HEK293 (cell line): Measurements from ENCODE around the gene PCMT1.

Experiments
- CTCF ChIA-PET: fragments of 350-600 bp; formaldehyde crosslinking; extraction: SDS; loops from one replicate; lab custom pipeline; 2021; ENCODE audit warnings: antibody characterized with exemption; lab: Yijun Ruan, JAX
- POLR2A ChIA-PET: fragments of 300-600 bp; formaldehyde crosslinking; extraction: SDS; loops from one replicate; lab custom pipeline; 2020; ENCODE audit warnings: antibody characterized with exemption, inconsistent platforms; lab: Yijun Ruan, JAX
- H3K27ac ChIP-seq: fragments of 200-500 bp; sonication (Bioruptor generic); 2 replicates; pipeline ENCODE4 v1.5.1; 2014; ENCODE audit warnings: low read depth, low read length, control low read depth, inconsistent platforms; ENCODE audit errors: extremely low read depth
- H3K36me3 ChIP-seq, 2 experiments: fragments of 200-500 bp in 1 of 2; sonication (Bioruptor generic) in 1 of 2; 1 replicate in 1 of 2; 2 replicates in 1 of 2; pipeline ENCODE4 v1.5.1; 2014 to 2017; ENCODE audit warnings: inconsistent platforms in 2 of 2, low read length in 2 of 2; ENCODE audit not compliant: control insufficient read depth in 2 of 2, insufficient read depth in 1 of 2
- H3K4me1 ChIP-seq: fragments of 200-500 bp; sonication (Bioruptor generic); 2 replicates; pipeline ENCODE4 v1.5.1; 2014; ENCODE audit warnings: mild to moderate bottlenecking, low read length, inconsistent platforms; ENCODE audit not compliant: control insufficient read depth, insufficient read depth
- H3K4me3 ChIP-seq: 2 replicates; pipeline ENCODE4 v1.5.1; 2011; ENCODE audit warnings: low read depth, mild to moderate bottlenecking, control low read depth, low read length, moderate library complexity
- H3K9me3 ChIP-seq: fragments of 200-500 bp; sonication (Bioruptor generic); 2 replicates; pipeline ENCODE4 v1.5.1; 2014; ENCODE audit warnings: low read depth, low read length, inconsistent platforms; ENCODE audit not compliant: control insufficient read depth, insufficient read depth
- HOXD13 ChIP-seq: sonication (generic); formaldehyde crosslinking; IDR thresholded peaks from 2 replicates; pipeline ENCODE4 v1.8.0; 2022; ENCODE audit warnings: missing genetic modification reagents, borderline replicate concordance
- KLF1 ChIP-seq: fragments of 450-650 bp; formaldehyde crosslinking; IDR thresholded peaks from 2 replicates; pipeline ENCODE4 v1.5.1; 2016; ENCODE audit warnings: missing biosample characterization, missing genetic modification characterization
- MYNN ChIP-seq: fragments of 450-650 bp; formaldehyde crosslinking; IDR thresholded peaks from 2 replicates; pipeline ENCODE4 v1.5.1; 2016; ENCODE audit warnings: missing biosample characterization, missing genetic modification characterization, borderline replicate concordance
- RBAK ChIP-seq: fragments of 450-650 bp; formaldehyde crosslinking; IDR thresholded peaks from 2 replicates; pipeline ENCODE4 v1.5.1; 2016; ENCODE audit warnings: missing biosample characterization, missing genetic modification characterization
- SETDB1 ChIP-seq: IDR thresholded peaks from one replicate; pipeline ENCODE4 v1.6.1; 2017; ENCODE audit warnings: mild to moderate bottlenecking, low read length, moderate library complexity, mixed read lengths; ENCODE audit not compliant: insufficient read length
- SP2 ChIP-seq: fragments of 450-650 bp; formaldehyde crosslinking; IDR thresholded peaks from 2 replicates; pipeline ENCODE4 v1.5.1; 2016; ENCODE audit warnings: missing biosample characterization, missing genetic modification characterization
- TRIM28 ChIP-seq: IDR thresholded peaks from 2 replicates; pipeline ENCODE4 v1.6.1; 2011; ENCODE audit warnings: low read length, control low read depth, borderline replicate concordance
- ZBTB17 ChIP-seq: fragments of 450-650 bp; formaldehyde crosslinking; IDR thresholded peaks from 2 replicates; pipeline ENCODE4 v1.5.1; 2016; ENCODE audit warnings: missing biosample characterization, missing genetic modification characterization
- ZNF10 ChIP-seq: fragments of 450-650 bp; formaldehyde crosslinking; IDR thresholded peaks from 2 replicates; pipeline ENCODE4 v1.5.1; 2017; ENCODE audit warnings: missing biosample characterization, missing genetic modification characterization
- ZNF112 ChIP-seq: fragments of 450-650 bp; formaldehyde crosslinking; IDR thresholded peaks from 2 replicates; pipeline ENCODE4 v1.5.0; 2017; ENCODE audit warnings: missing biosample characterization, missing genetic modification characterization
- ZNF184 ChIP-seq: fragments of 450-650 bp; IDR thresholded peaks from 2 replicates; pipeline ENCODE4 v1.5.1; 2018; ENCODE audit warnings: missing biosample characterization, mild to moderate bottlenecking, missing genetic modification characterization
- ZNF19 ChIP-seq: fragments of 450-650 bp; formaldehyde crosslinking; IDR thresholded peaks from 2 replicates; pipeline ENCODE4; 2016; ENCODE audit warnings: missing biosample characterization, missing genetic modification characterization, low read depth
- ZNF214 ChIP-seq: fragments of 450-650 bp; formaldehyde crosslinking; IDR thresholded peaks from 2 replicates; pipeline ENCODE4 v1.5.1; 2017; ENCODE audit warnings: missing biosample characterization, mild to moderate bottlenecking, missing genetic modification characterization, borderline replicate concordance
- ZNF23 ChIP-seq: fragments of 450-650 bp; formaldehyde crosslinking; IDR thresholded peaks from 2 replicates; pipeline ENCODE4 v1.5.1; 2016; ENCODE audit warnings: missing biosample characterization, missing genetic modification characterization, borderline replicate concordance
- ZNF239 ChIP-seq: fragments of 450-650 bp; formaldehyde crosslinking; IDR thresholded peaks from 2 replicates; pipeline ENCODE4 v1.5.1; 2016; ENCODE audit warnings: missing biosample characterization, missing genetic modification characterization
- ZNF335 ChIP-seq: fragments of 450-650 bp; formaldehyde crosslinking; conservative IDR thresholded peaks from 2 replicates; pipeline ENCODE4 v1.5.1; 2016; ENCODE audit warnings: missing biosample characterization, missing genetic modification characterization
- ZNF544 ChIP-seq: fragments of 450-650 bp; formaldehyde crosslinking; IDR thresholded peaks from 2 replicates; pipeline ENCODE4 v1.5.0; 2017; ENCODE audit warnings: missing biosample characterization, missing genetic modification characterization
- ZNF549 ChIP-seq: fragments of 450-650 bp; IDR thresholded peaks from 2 replicates; pipeline ENCODE4 v1.5.1; 2018; ENCODE audit warnings: missing biosample characterization, missing genetic modification characterization, mild to moderate bottlenecking, inconsistent platforms, moderate library complexity
- ZNF558 ChIP-seq: fragments of 450-650 bp; formaldehyde crosslinking; IDR thresholded peaks from 2 replicates; pipeline ENCODE4 v1.5.1; 2016; ENCODE audit warnings: missing biosample characterization, missing genetic modification characterization
- ZNF571 ChIP-seq: fragments of 450-650 bp; formaldehyde crosslinking; IDR thresholded peaks from 2 replicates; pipeline ENCODE4 v1.5.0; 2017; ENCODE audit warnings: missing biosample characterization, missing genetic modification characterization
- ZNF626 ChIP-seq: fragments of 450-650 bp; sonication (Bioruptor Pico); formaldehyde crosslinking; IDR thresholded peaks from 2 replicates; pipeline ENCODE4 v1.5.1; 2018; ENCODE audit warnings: missing biosample characterization, missing genetic modification characterization, inconsistent platforms
- ZNF664 ChIP-seq: fragments of 450-650 bp; formaldehyde crosslinking; IDR thresholded peaks from 2 replicates; pipeline ENCODE4 v1.5.1; 2016; ENCODE audit warnings: missing biosample characterization, missing genetic modification characterization
- ZSCAN30 ChIP-seq: fragments of 450-650 bp; IDR thresholded peaks from 2 replicates; pipeline ENCODE4 v1.5.1; 2018; ENCODE audit warnings: missing biosample characterization, mild to moderate bottlenecking, missing genetic modification characterization, moderate library complexity
- TF ChIP-seq, protein P1 (sequence below): fragments of 450-650 bp; formaldehyde crosslinking; IDR thresholded peaks from 2 replicates; pipeline ENCODE4 v1.5.1; 2017; ENCODE audit warnings: missing biosample characterization, missing genetic modification characterization
- TF ChIP-seq, protein P2 (sequence below): fragments of 450-650 bp; formaldehyde crosslinking; IDR thresholded peaks from 2 replicates; pipeline ENCODE4 v1.5.1; 2016; ENCODE audit warnings: missing biosample characterization, missing genetic modification characterization

Gene PCMT1

DNA sequence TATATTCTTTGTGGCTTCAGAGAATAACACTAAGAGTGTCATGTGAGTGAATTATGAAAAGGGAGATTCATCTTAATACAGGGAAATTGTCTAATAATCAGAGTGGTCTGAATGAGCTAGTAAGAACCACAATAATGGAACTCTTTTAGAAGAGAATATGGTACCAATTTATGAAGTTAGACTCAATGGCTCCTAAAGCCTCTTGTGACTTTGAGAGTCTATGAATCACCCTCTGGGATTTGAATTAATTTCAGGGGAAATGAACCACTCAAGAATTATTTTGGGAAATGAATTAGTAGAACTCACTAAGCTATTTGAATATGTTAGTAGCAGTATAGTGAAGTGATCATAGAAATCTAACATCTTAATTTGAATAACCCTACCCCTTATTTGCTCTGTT is 14.3 kb downstream of the PCMT1 start:
- CTCF ChIA-PET, result interaction anchor here (0.8 to 1.2 kb wide), 2 partner anchors 40 to 77 kb away, joined by 3 to 9 read pairs; no protein-coding TSS in a partner anchor
- H3K36me3 ChIP-seq, result peaks cover 17 to 37% of the 10 kb centered on the region in 2 experiments; a peak in 2 of 3 replicates
- H3K4me3 ChIP-seq, result no peak overlapping the region
- TF ChIP-seq TRIM28, result no peak
- no peak for TF ChIP-seq RBAK
- TF ChIP-seq ZNF10, result no peak
- TF ChIP-seq ZNF544, result no peak
- TF ChIP-seq SP2, result no peak
- no peak for TF ChIP-seq ZSCAN30 (tag by site-specific recombination)
- TF ChIP-seq KLF1 (tag by site-specific recombination), result no peak
- no peak for TF ChIP-seq ZNF335 (tag by site-specific recombination)
- no peak for TF ChIP-seq ZNF571 (tag by site-specific recombination)
- TF ChIP-seq, protein P1, sequence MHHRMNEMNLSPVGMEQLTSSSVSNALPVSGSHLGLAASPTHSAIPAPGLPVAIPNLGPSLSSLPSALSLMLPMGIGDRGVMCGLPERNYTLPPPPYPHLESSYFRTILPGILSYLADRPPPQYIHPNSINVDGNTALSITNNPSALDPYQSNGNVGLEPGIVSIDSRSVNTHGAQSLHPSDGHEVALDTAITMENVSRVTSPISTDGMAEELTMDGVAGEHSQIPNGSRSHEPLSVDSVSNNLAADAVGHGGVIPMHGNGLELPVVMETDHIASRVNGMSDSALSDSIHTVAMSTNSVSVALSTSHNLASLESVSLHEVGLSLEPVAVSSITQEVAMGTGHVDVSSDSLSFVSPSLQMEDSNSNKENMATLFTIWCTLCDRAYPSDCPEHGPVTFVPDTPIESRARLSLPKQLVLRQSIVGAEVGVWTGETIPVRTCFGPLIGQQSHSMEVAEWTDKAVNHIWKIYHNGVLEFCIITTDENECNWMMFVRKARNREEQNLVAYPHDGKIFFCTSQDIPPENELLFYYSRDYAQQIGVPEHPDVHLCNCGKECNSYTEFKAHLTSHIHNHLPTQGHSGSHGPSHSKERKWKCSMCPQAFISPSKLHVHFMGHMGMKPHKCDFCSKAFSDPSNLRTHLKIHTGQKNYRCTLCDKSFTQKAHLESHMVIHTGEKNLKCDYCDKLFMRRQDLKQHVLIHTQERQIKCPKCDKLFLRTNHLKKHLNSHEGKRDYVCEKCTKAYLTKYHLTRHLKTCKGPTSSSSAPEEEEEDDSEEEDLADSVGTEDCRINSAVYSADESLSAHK, result no peak
- no peak for TF ChIP-seq ZNF239 (tag by site-specific recombination)
- no peak for TF ChIP-seq ZNF23
- TF ChIP-seq MYNN (tag by site-specific recombination), result no peak
- no peak for TF ChIP-seq ZNF626
- no peak for TF ChIP-seq ZNF214 (tag by site-specific recombination)
- TF ChIP-seq ZNF19 (tag by site-specific recombination), result no peak
- H3K4me1 ChIP-seq, result peaks cover 6% of the 10 kb centered on the region; the same call in 1 of the 2 replicates
- H3K9me3 ChIP-seq, result no peaks in the 10 kb centered on the region
- H3K27ac ChIP-seq, result no peak overlapping the region
- POLR2A ChIA-PET, result no interaction called here

- H3K4me3 ChIP-seq, result no peak overlapping the region
- peaks cover 16 to 37% of the 10 kb centered on the region in 2 experiments; a peak in 2 of 3 replicates for H3K36me3 ChIP-seq
- 0 out of 2 replicates have a peak, but pooled peaks cover under 1% of the 10 kb centered on the region for H3K4me1 ChIP-seq
- no peak overlapping the region for H3K27ac ChIP-seq
- CTCF ChIA-PET, result no interaction called here
- no peaks in the 10 kb centered on the region for H3K9me3 ChIP-seq
- POLR2A ChIA-PET, result no interaction called here
- TF ChIP-seq ZNF558 (tag by site-specific recombination) (peak; percentile 74; the same call in 1 of the 2 replicates), ZNF184 (tag by site-specific recombination) (peak; percentile 53; the same call in 1 of the 2 replicates), HOXD13 (no peak), ZNF626 (0 out of 2 replicates have a peak, but pooled peaks have one; percentile 6), SETDB1 (peak; percentile 83), ZNF664 (tag by site-specific recombination) (no peak), ZBTB17 (tag by site-specific recombination) (no peak), ZNF549 (0 out of 2 replicates have a peak, but pooled peaks have one; percentile 3), ZNF112 (no peak)
- TF ChIP-seq, protein P2, sequence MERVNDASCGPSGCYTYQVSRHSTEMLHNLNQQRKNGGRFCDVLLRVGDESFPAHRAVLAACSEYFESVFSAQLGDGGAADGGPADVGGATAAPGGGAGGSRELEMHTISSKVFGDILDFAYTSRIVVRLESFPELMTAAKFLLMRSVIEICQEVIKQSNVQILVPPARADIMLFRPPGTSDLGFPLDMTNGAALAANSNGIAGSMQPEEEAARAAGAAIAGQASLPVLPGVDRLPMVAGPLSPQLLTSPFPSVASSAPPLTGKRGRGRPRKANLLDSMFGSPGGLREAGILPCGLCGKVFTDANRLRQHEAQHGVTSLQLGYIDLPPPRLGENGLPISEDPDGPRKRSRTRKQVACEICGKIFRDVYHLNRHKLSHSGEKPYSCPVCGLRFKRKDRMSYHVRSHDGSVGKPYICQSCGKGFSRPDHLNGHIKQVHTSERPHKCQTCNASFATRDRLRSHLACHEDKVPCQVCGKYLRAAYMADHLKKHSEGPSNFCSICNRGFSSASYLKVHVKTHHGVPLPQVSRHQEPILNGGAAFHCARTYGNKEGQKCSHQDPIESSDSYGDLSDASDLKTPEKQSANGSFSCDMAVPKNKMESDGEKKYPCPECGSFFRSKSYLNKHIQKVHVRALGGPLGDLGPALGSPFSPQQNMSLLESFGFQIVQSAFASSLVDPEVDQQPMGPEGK (tag by site-specific recombination), result no peak
These were observed 16.7 kb downstream of the PCMT1 start for GRCh38 chr6:149766156-149766769.
